Caco-2 (cell line): ENCODE measurements around the gene TMTC2. TPM values are rescaled to one million over a fixed set of nuclear protein-coding genes. Genes with fewer than 3 reads are reported as not detected.

Source experiments
- BruUV-seq: library from RNA; stranded (reverse); fragments of 400-500 nt; replicated peaks from 2 replicates; lab custom pipeline; 2021; lab: Mats Ljungman, UMichigan
- CTCF ChIA-PET: fragments of 300-600 bp; sonication (Branson Sonifier 250); formaldehyde crosslinking; loops from one replicate; lab custom pipeline; 2022; ENCODE audit warnings: antibody characterized with exemption; lab: Charles Lee
- POLR2A ChIA-PET: fragments of 300-600 bp; sonication (Branson Sonifier 250); formaldehyde crosslinking; loops from one replicate; lab custom pipeline; 2022; ENCODE audit warnings: antibody characterized with exemption; lab: Charles Lee
- DNase-seq, 2 experiments: peaks; one replicate each; pipeline versions ENCODE4 v3.0.0 to v3.0.0-alpha.2; 2020 to 2022
- H3K27me3 ChIP-seq: replicated peaks from 2 replicates; pipeline ENCODE4 v1.6.0; 2011; ENCODE audit warnings: low read length; ENCODE audit not compliant: control insufficient read depth, insufficient read depth
- H3K36me3 ChIP-seq: 2 replicates; pipeline ENCODE4 v1.5.1; 2011; ENCODE audit warnings: low read length; ENCODE audit not compliant: control insufficient read depth, insufficient read depth
- H3K4me1 ChIP-seq: fragments of 250-450 bp; sonication (Bioruptor Pico); 2 replicates; pipeline ENCODE4 v1.5.1; 2020; ENCODE audit warnings: mild to moderate bottlenecking
- H3K4me3 ChIP-seq: 2 replicates; pipeline ENCODE4 v1.5.1; 2011; ENCODE audit warnings: low read depth, mild to moderate bottlenecking, control low read depth, low read length
- H3K9me3 ChIP-seq: fragments of 250-450 bp; sonication (Bioruptor Pico); 2 replicates; pipeline ENCODE4 v1.5.1; 2020; ENCODE audit warnings: mild to moderate bottlenecking, moderate library complexity
- H3K27ac Mint-ChIP-seq: one replicate; pipeline ENCODE4 v1.8.0; 2022; ENCODE audit warnings: mixed read lengths; ENCODE audit not compliant: unreplicated experiment
- H3K27me3 Mint-ChIP-seq: one replicate; pipeline ENCODE4 v1.8.0; 2022; ENCODE audit warnings: mixed read lengths; ENCODE audit not compliant: insufficient read depth, unreplicated experiment
- H3K36me3 Mint-ChIP-seq: one replicate; pipeline ENCODE4 v1.8.0; 2022; ENCODE audit warnings: mild to moderate bottlenecking, mixed read lengths; ENCODE audit not compliant: insufficient read depth, unreplicated experiment
- H3K4me1 Mint-ChIP-seq: one replicate; pipeline ENCODE4 v1.8.0; 2022; ENCODE audit warnings: low read depth, mixed read lengths; ENCODE audit not compliant: unreplicated experiment
- H3K4me3 Mint-ChIP-seq: one replicate; pipeline ENCODE4 v1.8.0; 2022; ENCODE audit warnings: mild to moderate bottlenecking, moderate library complexity, mixed read lengths; ENCODE audit not compliant: unreplicated experiment
- H3K9me3 Mint-ChIP-seq: one replicate; pipeline ENCODE4 v1.8.0; 2022; ENCODE audit warnings: mixed read lengths; ENCODE audit not compliant: unreplicated experiment
- CTCF ChIP-seq, 2 experiments: fragments of 200-600 bp in 1 of 2; IDR thresholded peaks; 1 replicate in 1 of 2; 2 replicates in 1 of 2; pipeline versions ENCODE4 v1.5.1 to v1.8.0; 2011 to 2022; ENCODE audit warnings: antibody characterized with exemption in 1 of 2, control low read depth in 1 of 2, inconsistent platforms in 1 of 2, low read depth in 1 of 2, low read length in 1 of 2, mild to moderate bottlenecking in 1 of 2, moderate library complexity in 1 of 2; ENCODE audit not compliant: insufficient read depth in 1 of 2, severe bottlenecking in 1 of 2, unreplicated experiment in 1 of 2
- intact Hi-C: fragments of 100-400 bp; cut with micrococcal nuclease; formaldehyde crosslinking; loops from one replicate; pipeline ENCODE4 v1.10.0; 2022; ENCODE audit not compliant: unreplicated experiment
- total RNA-seq: library from RNA; stranded (reverse); gene quantifications from 2 replicates; pipeline ENCODE4 v1.2.3, GENCODE V29; 2022

The TMTC2 gene
- total RNA-seq, 1 experiment from 2014 or later = 2.2 TPM

DNA sequence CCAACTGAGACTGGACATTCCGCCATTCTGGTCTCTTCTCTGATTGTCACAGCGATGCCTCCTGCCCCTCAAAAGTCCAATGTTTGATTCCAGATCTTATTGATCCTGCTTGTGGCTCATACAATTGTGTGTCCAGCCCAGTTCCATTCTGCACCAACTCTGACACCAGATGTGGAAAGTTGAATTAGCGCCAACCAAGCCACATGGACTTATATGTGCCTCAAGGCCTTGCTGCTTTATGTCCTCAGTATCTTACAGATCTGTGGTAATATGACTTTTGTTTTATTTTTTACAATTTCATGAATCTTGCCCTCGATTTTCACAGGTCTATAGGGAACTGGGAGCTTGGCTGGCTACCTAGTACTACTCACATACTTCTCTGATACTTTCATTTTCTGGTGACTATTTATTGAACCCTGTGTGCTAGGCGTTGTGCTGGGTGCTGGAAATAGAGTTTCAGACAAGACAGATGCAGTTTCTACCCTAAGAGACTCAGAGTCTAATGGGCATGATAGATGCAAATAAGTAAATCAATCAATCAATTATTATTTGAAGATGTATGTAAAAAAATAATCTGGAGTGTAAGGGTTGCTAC lies 472.0 kb downstream of the TMTC2 start:
- no peak for TF ChIP-seq CTCF (IDR thresholded peaks at IDR 0.05; ENCODE audit: insufficient read depth in 1 of 2, low read depth in 1 of 2, low read length in 1 of 2, severe bottlenecking in 1 of 2, unreplicated experiment in 1 of 2)
- CTCF ChIA-PET = no interaction called here
- no TSS peak for BruUV-seq

DNA sequence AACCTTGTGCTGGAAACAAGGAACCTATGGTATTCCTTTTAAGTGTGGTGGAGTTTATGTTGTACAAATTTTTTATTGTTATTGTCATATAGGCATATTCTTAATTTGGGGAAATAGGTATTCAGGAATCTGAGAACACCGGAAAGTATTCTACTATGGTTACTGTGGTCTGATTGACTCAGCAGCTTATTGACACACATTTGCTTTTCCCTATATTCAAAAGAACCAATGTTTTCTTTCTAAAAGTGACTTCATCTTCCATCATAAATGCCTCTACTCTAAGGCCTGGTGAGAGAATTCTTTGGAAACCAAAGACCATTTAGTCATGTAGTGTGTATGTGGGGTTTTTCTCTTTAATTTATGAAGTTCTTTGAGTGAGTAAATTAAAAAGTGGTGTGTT lies 474.8 kb downstream of the TMTC2 start:
- H3K36me3 ChIP-seq = no peaks in the 10 kb centered on the region
- intact Hi-C loops = no loop called here
- no TSS peak for BruUV-seq
- Mint-ChIP-seq H3K27ac (no peak overlapping the region), H3K4me3 (no peak overlapping the region), H3K9me3 (no peaks in the 10 kb centered on the region), H3K27me3 (no peaks in the 10 kb centered on the region), H3K4me1 (no peaks in the 10 kb centered on the region), H3K36me3 (no peaks in the 10 kb centered on the region)
- no peaks in the 10 kb centered on the region for H3K4me1 ChIP-seq
- ChIA-PET POLR2A (no interaction called here), CTCF (no interaction called here)
- TF ChIP-seq CTCF (IDR thresholded peaks at IDR 0.05; ENCODE audit: insufficient read depth in 1 of 2, low read depth in 1 of 2, low read length in 1 of 2, severe bottlenecking in 1 of 2, unreplicated experiment in 1 of 2) = no peak
- no peak for DNase-seq
- H3K9me3 ChIP-seq = no peaks in the 10 kb centered on the region
- no peak overlapping the region for H3K4me3 ChIP-seq
- H3K27me3 ChIP-seq = no peaks in the 10 kb centered on the region

More for the DNA sequence above, 472.0 kb downstream of the TMTC2 start:
- Mint-ChIP-seq H3K27me3 (no peaks in the 10 kb centered on the region), H3K9me3 (no peaks in the 10 kb centered on the region), H3K27ac (no peak overlapping the region), H3K36me3 (no peaks in the 10 kb centered on the region), H3K4me3 (no peak overlapping the region), H3K4me1 (no peaks in the 10 kb centered on the region)
- Histone ChIP-seq H3K27me3 (no peaks in the 10 kb centered on the region), H3K36me3 (no peaks in the 10 kb centered on the region), H3K9me3 (no peaks in the 10 kb centered on the region), H3K4me3 (no peak overlapping the region), H3K4me1 (no peaks in the 10 kb centered on the region)
- POLR2A ChIA-PET = no interaction called here
- intact Hi-C loops = no loop called here
- no peak for DNase-seq

DNA sequence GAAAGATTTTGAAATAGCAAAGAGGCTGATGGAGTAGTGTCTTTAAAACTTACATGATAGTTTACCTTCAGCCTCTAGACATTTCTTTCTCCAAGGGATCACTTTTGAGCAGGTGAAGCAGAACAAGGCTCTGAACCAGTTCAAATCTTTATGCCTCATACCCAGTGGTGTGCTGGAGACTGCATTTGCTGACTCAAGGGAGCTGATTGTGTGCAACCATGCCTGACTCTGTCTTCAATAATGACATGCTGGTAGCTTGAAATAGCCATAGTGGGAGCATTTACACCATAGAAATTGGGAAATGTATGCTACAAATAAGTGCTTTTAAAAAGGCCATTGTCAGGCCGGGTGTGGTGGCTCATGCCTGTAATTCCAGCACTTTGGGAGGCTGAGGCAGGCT lies 482.0 kb downstream of the TMTC2 start:
- H3K27me3 Mint-ChIP-seq = peaks cover 3% of the 10 kb centered on the region
- Histone ChIP-seq H3K9me3 (no peaks in the 10 kb centered on the region), H3K27me3 (no peaks in the 10 kb centered on the region), H3K36me3 (no peaks in the 10 kb centered on the region), H3K4me1 (no peaks in the 10 kb centered on the region), H3K4me3 (no peak overlapping the region)
- TF ChIP-seq CTCF (IDR thresholded peaks at IDR 0.05; ENCODE audit: insufficient read depth in 1 of 2, low read depth in 1 of 2, low read length in 1 of 2, severe bottlenecking in 1 of 2, unreplicated experiment in 1 of 2) = no peak
- no TSS peak for BruUV-seq
- H3K4me1 Mint-ChIP-seq = no peaks in the 10 kb centered on the region
- POLR2A ChIA-PET = no interaction called here
- no peaks in the 10 kb centered on the region for H3K36me3 Mint-ChIP-seq
- H3K27ac Mint-ChIP-seq = no peak overlapping the region
- no peak for DNase-seq
- CTCF ChIA-PET = no interaction called here
- intact Hi-C loops = no loop called here
- H3K4me3 Mint-ChIP-seq = no peak overlapping the region
- H3K9me3 Mint-ChIP-seq = no peaks in the 10 kb centered on the region
